ENCODE data around the gene FANCD2.
"Not testable (repeated sequence)": the region's sequence is repeated elsewhere in the genome, so short reads cannot be mapped to it uniquely, and the experiment has no call there.

The FANCD2 gene

DNA sequence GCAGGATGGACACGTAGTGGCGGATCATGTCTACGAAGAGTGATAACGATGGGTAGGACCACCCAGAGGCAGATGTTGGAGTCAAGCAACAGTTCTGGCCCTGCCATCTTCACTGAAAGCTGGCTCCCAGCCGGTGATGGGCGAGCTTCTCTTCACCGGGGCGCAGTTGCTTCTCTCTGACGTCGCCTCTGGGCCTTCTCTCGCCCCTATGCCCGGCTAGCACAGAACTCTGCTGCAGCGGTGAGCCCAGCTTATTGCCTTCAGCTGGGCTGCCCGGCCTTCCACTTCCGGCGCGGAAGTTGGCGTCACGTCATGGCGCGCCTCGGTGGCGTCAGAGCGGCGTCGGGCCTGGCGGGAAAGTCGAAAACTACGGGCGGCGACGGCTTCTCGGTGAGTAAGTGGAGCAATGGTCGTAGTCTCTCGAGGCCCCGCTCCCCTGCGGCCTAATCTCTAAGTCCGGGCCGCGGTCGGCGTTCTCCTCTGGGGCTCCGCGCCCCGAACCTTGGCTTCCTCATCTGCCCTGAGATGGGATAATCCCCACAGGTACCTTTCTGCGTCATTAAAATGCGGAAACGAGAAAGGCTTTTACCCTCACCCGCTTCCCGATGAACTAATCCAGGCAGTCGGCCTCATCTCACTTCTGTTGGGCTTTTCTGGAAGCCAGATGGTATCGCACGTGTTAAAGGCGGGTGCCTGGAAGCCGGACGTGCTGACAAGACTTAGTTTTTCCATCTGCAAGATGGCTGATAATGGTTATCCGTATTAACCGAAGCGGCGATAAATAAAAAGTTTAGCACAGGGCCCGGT is at the start of gene FANCD2:
TSS of gene FANCD2 (plus strand) at position 354 of the 807 bp plus-strand sequence. CDS start 2,221 bp downstream, outside the sequence.
- peak; percentile 88 for DNase-seq

DNA sequence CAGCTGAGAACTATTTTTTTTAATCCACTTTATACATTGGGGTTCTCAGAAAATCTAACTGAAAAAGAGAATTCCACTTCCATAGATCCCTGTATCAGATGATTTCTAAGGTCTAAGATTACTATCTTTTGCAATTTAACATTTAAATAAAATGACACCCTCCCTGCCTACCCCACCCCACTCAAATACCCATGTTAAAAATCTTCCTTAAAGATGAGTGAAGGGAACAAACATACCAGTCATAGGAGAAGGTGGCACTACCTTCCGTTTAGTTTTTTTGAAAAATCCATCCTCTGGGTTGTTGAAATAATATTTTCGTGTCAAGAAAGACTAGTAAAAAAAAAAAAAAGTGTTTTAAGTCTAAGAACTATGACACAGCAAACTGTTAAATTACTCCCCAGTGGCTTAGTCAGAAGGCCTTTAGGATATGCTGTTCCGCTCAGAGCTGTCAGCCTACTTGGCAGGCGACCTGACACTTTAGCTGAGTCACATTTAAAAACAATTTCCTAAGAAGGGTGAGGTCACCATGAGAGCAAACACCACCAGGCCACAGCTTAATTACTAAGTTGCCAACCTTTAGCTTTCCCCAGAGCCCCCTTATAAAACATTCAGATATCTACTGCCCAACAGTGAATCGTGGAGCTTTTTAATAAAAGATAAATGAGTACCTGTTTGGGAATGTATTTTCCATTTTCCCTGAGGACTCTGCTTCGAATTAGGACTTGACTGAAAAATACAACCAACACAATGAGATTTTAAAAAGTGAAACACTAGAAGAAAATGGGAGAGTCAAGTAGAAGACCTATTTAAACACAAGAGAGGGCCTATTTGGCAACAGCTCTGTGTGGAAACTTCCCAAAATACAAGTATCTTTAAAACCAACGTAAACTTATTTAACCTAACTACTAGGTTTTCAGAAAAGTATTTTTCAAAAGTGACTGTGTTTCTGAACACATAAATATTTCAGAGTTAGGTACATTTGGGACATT is 49.2 kb upstream of the FANCD2 start:
- DNase-seq: no peak

DNA sequence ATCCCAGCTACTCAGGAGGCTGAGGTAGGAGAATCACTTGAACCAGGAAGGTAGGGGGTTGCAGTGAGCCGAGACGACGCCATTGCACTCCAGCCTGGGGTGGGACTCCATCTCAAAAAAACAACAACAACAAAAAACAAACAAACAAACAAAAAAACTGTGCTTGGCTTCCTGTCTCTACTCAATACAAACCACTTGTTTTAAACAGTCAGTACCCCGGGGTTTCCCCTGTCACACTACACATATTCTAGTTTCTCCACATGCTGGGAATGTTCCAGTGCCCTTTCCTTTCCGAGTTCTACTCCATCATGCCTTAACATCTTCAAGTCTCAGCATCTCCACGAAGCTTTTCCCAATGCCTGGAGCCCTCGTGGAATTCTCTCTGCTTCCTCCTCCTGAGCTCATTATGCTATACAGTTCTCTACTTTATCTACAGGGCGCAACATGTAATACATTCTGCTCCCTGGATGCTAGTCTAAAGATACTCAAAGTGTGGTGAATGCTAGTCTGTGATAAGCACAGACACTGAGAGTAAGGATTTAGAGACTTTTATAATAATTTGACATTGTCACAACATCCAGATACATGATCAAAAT is 47.4 kb upstream of the FANCD2 start:
- DNase-seq: no peak

DNA sequence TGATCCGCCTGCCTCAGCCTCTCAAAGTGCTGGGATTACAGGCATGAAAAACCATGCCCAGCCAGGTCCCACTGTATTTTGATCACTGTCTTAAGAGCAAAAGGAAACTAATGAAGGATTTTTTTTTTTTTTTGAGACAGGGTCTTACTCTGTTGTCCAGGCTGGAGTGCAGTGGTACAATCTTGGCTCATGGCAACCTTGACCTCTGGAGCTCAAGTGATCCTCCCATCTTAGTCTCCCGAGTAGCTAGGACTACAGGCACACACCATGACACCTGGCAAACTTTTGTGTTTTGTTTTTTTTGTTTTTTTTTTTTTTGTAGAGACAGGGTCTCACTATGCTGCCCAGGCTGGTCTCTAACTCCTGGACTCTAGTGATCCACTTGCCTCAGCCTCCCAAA is 46.0 kb upstream of the FANCD2 start:
- no peak for DNase-seq

DNA sequence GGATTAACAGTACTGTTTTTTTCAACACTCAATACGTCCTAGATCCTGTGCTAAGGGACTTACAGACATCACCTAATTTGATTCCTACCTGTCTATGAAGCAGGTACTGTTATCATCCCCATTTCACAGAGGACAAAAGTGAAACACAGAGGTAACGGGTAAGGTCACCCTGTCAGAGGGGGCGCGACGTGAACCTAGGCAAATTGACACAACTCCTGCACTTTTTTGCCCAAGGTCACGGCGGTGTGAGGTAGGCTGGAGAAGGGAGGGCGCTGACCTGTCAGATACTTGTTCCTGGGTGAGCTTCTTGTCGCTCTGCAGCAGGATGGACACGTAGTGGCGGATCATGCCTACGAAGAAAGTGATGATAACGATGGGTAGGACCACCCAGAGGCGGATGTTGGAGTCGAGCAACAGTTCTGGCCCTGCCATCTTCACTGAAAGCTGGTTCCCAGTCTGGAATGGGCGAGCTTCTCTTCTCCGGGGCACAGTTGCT is 40.0 kb upstream of the FANCD2 start:
- DNase-seq: no peak

DNA sequence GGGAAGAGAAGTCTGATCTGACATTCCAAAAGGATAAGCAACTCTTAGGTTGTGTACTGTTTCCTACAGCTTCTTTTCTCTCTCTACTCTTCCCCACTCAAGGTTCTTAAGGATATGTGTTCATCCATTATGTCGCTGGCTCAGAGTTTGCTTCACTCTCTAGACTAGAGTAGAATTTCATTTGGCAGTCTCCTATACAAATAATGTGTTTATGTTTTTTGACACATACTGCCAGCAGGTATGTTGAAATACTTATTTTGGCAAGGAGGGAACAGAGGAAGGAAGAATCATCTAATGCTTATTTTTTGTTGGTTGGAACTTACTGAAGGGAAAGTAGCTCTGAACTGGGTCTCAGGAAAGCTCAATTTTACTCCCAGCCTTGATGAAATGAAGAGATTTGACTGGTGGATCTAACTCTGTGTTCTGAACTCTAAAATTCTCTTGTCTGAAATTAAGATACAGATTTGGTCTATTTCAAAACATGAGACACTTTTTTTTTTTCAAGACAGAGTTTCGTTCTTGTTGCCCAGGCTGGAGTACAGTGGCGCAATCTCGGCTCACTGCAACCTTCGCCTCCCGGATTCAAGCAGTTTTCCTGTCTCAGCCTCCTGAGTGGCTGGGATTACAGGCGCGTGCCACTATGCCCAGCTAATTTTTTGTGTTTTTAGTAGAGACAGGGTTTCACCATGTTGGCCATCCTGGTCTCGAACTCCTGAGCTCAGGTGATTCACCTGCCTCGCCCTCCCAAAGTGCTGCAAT is 32.0 kb upstream of the FANCD2 start:
- no peak for DNase-seq

DNA sequence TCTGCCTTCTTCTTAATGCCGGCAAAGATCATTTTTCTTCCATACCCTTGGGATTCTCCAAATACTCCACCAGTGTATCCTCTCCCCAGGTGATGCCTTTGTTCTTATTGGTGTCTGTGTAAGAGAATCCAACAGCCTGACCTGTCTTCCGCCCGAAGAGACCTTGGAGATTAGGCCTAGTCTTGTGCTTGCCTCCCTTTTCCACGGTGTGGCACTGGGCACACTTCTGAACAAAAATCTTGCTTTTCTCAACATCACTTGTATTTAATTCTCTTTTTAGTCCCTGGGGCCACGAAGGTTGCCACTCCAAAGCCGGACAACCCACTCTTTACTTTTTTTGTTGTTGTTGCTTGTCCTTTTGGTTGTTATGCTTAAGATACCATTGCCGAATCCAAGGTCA is 25.6 kb upstream of the FANCD2 start:
- DNase-seq: no peak

DNA sequence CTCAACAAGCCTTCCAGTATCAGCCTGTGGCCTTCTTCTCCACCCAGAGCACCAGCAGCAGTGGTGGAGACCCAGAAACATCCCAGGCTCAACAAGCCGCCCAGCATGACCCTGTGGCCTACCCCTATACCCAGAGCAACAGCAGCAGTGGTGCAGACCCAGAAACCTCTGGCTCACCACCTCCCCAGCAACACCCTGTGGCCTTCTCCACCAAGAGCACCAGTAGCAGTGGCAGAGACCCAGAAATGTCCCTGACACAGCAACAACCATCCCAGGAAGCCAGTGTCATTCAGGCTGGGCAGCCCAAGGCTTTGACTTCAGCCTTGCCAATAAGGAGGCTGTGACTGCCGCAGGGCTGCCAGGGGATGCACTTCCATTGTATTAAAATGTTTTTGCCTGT is 23.3 kb upstream of the FANCD2 start:
- no peak for DNase-seq

DNA sequence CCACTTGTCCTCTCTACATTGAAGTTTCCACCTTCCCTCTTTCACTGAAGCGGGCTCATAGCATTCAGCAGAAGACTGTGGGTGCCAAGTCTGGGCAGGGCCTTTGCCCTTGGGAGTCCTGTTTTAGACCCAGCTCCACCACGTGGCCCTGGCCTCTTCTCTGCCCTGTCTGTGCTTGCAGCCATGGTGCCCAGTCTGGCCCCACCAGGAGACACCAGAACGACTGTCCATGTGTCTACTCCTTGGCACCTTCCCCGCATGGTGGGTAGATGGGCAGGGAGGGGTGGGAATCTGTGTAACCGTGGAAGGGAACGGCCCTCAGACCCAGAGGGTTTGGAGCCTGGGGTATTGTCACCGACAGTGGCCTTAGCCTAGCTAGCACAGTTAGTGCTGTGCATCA is 21.7 kb upstream of the FANCD2 start:
- no peak for DNase-seq

DNA sequence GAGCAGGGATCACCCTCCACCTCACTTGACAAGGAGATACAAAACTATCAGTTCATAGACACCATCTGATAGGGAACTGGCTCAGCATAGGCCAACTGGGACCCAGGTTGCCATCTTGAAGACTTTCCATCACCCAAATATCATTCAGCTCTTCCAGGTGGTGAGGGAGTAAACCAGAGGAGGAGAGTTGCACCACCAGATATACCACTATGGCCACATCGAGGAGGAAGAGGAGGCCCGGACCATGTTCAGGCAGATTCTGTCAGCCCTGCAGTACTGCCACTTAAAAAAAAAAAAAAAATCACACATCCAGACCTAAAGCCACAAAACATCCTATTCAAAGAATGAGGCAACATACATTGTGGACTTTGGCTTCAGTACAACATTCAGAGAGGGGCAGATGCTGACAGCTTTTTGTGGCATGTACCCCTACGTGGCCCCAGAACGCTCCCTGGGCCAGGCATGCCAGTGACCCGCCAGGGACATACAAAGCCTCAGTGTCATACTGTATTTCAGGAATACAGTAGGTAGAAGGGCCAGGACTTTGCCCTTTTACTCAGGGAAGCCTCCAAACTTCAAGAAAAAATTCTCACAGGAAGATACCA is 21.2 kb upstream of the FANCD2 start:
- no peak for DNase-seq

DNA sequence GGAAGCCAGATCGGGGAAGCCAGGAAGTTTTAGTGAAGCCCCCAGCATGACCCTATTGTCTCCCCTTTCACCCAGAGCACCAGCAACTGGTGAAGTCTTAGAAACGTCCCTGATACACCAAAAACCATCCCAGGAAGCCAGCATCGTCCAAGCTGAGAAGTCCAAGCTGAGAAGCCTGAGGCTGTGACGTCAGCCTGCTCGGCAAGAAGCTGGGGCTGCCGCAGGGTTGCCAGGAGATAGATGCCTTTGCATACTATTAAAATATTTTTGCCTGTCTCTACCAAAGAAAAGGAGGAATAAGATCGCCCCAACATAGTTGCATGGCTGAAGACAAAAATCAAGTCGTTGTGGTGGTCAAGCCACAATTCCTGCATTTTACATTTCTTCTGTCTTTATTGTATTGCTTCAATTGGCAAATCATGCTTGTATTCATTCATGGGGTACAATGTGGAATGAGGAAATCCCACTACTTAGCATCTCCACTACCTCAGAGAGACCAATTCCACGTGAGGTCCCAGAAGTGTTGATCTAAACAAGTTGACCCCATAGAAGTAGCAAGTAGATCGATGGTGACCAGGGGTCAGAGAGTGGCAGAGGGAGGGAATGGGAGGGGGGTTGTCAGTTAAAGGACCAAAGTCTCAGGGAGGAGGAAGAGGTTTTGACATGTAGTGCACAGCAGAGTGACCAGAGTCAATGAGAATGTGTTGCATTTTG is 20.0 kb upstream of the FANCD2 start:
- no peak for DNase-seq

DNA sequence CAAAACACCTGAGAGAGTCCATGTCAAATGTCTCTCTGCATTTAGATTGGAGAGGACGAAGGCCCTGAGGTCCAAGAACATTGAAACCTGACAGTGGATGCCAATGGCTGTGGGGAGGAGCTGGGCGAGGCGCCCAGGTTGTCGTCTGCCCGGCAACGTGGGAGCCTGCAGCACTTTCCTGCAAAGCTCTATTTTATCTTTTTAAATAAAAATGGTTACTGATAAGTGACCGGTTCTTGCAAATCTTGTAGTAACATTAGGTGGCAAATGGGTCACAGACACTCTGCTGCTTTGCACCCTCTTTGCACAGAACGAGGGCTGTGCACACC is 19.5 kb upstream of the FANCD2 start:
- DNase-seq: no peak

DNA sequence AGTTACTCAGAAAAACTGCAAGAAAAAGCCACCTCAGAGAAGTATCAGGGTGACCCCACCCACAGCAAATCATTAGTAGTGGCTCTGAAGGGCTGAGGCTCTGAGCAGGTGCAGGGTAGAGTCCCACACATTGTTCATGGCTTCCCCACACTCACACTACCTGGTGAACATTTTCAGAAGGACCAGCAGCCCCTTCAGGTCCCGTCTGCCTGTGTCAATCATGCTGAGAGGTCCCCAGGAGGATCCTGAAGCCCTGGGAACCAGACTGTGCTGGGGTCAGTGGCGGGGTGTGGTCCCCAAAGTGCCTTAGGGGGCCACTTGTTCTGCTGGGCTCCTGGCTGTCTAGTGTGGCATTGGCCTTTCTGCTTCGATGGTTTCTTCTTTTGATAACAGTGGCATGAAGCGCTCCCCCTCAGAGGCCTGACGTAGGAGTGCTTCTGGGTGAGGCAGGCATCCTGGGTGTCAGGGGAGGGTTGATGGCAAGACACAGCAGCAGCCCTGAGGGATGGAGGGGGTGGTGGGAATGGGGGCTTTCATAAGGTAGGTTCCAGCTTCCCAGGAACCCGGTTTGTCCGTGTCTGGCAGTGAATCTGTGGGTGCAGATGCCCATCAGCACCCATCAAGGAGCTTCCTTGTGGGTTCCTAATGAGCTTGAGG is 19.0 kb upstream of the FANCD2 start:
- DNase-seq: no peak

DNA sequence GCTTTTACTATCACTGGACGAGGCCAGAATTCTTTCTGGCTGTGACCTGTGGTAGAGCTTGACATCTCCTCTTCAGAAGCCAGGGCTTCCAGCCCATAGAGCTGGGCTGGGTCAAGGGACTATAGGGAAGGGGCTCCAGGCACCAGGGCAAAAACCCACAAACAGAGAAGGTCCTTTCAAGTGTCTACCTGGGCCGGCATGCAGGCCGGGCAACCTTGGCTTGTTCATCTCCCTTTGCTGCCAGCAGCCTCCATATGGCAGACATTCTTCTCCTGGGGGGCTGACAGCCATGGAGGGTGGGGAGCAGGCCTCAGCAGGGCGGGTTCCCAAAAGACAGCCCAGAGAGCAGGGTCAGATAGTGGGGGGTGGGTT is 18.0 kb upstream of the FANCD2 start:
- DNase-seq: not testable (repeated sequence)

DNA sequence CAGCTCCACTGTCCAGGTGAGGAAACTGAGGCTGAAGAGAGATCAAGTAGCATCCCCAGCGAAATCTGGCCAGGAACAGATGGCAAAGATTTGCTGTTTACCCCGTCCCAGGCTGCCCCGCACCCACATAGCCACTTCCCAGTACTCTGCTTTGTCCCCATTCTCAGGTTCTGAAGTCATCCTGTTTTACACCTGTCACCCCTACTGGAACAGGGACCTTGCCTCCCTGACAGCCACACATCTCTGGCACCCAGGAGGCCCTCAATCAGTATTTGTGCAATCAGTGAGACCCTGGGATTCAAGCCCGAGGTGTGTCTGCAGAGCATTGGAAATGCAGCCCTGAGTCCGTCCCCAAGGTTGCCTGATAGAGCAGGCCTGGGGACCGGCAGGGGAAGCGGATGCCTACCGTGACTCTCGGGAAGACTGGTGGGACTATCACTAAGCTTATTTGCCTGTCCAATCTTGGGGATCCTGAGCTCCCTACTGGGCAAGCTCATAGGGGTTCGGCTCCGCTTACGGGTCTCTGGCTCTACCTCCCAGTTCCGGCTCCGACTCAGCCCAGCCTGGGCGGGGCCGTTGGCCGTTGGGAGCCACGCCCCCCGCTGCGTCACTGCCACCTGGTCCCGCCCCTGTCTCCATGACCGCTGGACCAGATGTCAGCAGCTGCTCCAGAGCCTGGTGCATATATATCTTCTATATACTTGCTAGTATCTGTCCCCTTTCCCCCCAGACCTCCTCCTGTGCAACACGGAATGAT is 17.5 kb upstream of the FANCD2 start:
- DNase-seq: peak; percentile 59

DNA sequence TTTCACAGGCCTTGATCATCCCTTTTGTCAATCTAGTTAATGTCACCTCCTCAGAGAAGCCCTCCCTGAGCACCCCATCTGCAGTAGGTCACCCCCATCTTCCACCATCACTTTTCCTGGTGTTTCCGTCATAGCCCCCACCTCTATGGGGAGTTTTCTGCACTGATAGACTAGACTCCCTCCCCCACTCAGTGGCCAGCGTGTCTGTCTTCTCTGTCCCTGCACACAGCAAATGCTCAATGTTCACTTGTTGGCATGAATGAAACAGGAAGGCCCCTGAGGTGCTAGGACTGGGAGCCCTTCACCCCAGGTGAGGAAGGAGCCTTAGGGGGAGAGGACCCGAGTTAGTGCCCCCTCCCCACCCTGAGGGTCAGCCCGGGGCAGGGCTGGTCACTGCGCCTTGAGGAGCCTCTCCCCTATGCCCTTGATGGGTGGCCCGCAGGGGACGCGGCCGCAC is 15.8 kb upstream of the FANCD2 start:
- no peak for DNase-seq

DNA sequence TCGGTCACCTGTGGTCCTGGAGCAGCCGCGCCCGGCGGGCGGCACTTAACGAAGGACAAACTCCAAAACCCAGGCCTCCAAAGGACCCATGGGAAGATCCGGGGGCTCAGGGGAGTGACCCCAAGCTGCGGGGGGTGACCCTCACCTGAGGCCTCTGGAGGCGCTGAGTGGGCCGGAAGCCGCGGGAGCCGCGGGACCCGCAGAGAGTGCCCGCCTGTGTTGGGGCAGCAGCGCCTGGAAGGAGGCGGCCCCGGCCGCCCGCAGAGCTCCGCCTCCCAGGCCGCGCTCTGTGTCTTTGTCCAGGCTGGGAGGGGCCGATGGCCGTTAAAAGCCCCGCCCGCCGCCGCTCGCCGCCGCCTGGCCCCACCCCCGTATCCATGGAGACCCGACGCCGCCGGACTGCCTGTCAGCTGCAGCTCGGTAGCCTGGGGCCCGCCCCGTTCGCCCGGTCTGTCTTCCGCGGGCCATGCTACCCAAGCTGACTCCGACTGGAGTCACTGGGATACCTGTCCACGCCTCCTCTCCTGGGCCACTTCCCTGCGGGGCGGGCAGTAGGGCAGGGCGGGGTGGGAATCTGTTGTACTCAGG is 15.3 kb upstream of the FANCD2 start:
- DNase-seq: peak; percentile 73

DNA sequence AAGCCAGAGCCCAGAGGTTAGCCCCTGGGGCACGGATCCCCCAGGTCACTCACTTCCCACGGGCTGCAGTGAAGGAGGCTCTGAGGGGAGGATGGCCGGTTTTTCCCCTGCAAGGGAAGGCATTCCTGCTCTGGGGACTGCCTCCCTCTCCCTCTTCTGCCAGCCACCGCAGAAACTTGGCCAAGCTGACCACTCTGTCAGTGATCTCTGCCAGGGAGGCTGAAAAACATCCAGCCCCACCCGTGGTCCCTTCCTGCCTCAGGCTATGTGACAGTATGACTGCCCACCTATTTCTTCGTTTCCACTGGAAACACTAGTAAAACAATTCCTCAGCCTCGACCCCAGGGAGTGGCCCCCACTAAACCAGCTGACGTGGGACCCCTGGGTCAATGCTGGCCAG is 14.6 kb upstream of the FANCD2 start:
- DNase-seq: no peak

DNA sequence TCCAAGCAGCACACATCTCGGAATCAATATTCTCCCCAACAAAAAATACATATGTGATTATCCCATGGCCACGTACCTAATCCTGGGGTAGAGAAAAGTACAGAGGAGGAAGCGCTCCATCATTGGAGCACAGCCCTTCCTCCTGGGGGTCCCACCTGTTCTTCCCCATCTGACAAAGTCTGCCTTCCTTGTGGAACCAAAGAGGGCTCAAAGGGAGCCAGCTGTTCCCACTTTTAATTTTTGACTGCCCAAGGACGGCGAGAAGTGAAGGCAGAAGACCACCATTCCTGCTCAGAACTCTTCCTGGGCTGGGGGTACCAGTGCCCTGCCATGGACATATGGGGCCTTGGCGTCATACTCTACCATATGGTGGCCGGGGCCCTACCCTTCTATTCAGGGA is 14.1 kb upstream of the FANCD2 start:
- no peak for DNase-seq

DNA sequence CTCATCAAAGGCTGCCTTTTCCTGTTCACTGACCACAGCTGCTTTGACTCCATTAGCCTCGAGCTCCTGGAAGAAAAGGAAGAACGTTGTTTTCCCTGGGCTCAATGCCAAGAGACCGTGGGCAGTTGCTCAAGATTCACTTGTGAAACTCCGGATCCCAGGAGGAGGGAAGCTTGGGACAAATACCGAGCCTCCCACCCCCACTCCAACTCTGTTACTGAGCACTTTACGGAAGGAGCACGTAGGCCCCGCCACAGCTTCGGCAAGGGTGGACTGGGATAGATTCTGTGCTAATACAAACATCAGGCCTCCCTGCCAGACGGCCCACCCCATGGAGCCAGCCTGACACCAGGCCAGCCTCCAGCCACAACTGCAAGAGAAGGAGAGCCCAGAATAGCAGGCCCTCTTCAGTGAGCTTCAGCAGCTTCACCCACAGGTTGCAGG is 10.8 kb upstream of the FANCD2 start:
- no peak for DNase-seq
